Ovary (tissue), 9 donors: ENCODE results near the gene RUSF1. TPM values are rescaled to one million over a fixed set of nuclear protein-coding genes. Genes with fewer than 3 reads are reported as not detected.

Experiments used
- DNase-seq, 5 donors: peaks; one replicate each; pipeline ENCODE4 v3.0.0-alpha.2; 2019 to 2020
- H3K27ac ChIP-seq, 2 donors: fragments of 200-600 bp; one replicate each; pipeline versions ENCODE4 v1.5.1 to v1.8.0; 2019 to 2022
- H3K27me3 ChIP-seq: fragments of 200-600 bp; one replicate; pipeline ENCODE4 v1.8.0; 2022
- H3K36me3 ChIP-seq: fragments of 200-600 bp; sonication (generic); one replicate; pipeline ENCODE4 v1.5.1; 2019
- H3K4me1 ChIP-seq: one replicate; pipeline ENCODE4 v1.8.1; 2013; ENCODE audit warnings: mild to moderate bottlenecking, moderate library complexity; ENCODE audit not compliant: insufficient read depth
- H3K4me3 ChIP-seq: fragments of 200-600 bp; sonication (generic); one replicate; pipeline ENCODE4 v1.5.1; 2017
- H3K9me3 ChIP-seq, 2 donors: fragments of 200-600 bp in 1 of 2; sonication (generic) in 1 of 2; one replicate each; pipeline versions ENCODE4 v1.5.1 to v1.8.1; 2013 to 2019; ENCODE audit warnings: mild to moderate bottlenecking in 1 of 2, moderate library complexity in 1 of 2
- EP300 ChIP-seq: sonication (generic); formaldehyde crosslinking; IDR thresholded peaks from one replicate; pipeline ENCODE4 v1.6.1; 2017; ENCODE audit warnings: antibody characterized with exemption
- POLR2A ChIP-seq: fragments of 450-650 bp; IDR thresholded peaks from one replicate; pipeline ENCODE4 v1.6.1; 2017; ENCODE audit warnings: antibody characterized with exemption, mild to moderate bottlenecking, moderate library complexity
- WGBS, 3 donors: extraction: QIAGEN DNeasy Blood & Tissue Kit in 1 of 3; methylation state at CpG; one replicate each; pipeline versions ENCODE4 v1.1.5 to v1.1.7; 2013 to 2017; 5-methylcytosine and 5-hydroxymethylcytosine counted together
- intact Hi-C, 4 donors: fragments of 100-400 bp; cut with DNase I; formaldehyde crosslinking; loops; one replicate each; pipeline versions ENCODE4 v1.11.0 to v1.15.1; 2022 to 2023
- polyA plus RNA-seq, 2 donors: library from polyadenylated mRNA; stranded (reverse); fragments of 200-250 nt in 1 of 2; fragments of 350-450 nt in 1 of 2; fragmentation: Illumina TruSeq in 1 of 2; extraction: RNeasy Lipid Tissue Mini Kit (QIAGEN cat#74804) in 1 of 2; gene quantifications; one replicate each; pipeline ENCODE4 v1.2.3, GENCODE V29; 2013 to 2014
- total RNA-seq, 7 donors: library from RNA; depleted of rRNA in 2 of 7; stranded (reverse); fragments of >200 nt in 2 of 7; fragmentation: NEBNext Ultra II Directional in 3 of 7; extraction: Animal tissue kit (Norgen Biotek cat#: 25700) in 3 of 7; gene quantifications; one replicate each; pipeline versions ENCODE4 v1.1.0 to v1.2.4, GENCODE V29; 2016 to 2023
- TF ChIP-seq, protein P1 (sequence below), 3 donors: fragments of 450-650 bp in 2 of 3; fragments of 200-600 bp in 1 of 3; IDR thresholded peaks; one replicate each; pipeline versions ENCODE4 v1.5.1 to v1.8.0; 2016 to 2022; ENCODE audit warnings: antibody characterized with exemption in 3 of 3, mild to moderate bottlenecking in 1 of 3
- donor health status: DM: no; HTN: no; CAD: no; lungs with moderate emphysema.
- donor health status: DM: no; HTN: no; CAD: no.
- donor health status: Bipolar disorder and iron deficiency.
- donor health status: DM: yes; HTN: yes; CAD: no.
- donor health status: DM: no; HTN: no; CAD: no.
- donor health status: DM: yes; HTN: yes; CAD: no.

RUSF1 gene
- total and polyA plus RNA-seq, 9 donors: 39.8 to 98.4 (median 91.2) TPM

DNA sequence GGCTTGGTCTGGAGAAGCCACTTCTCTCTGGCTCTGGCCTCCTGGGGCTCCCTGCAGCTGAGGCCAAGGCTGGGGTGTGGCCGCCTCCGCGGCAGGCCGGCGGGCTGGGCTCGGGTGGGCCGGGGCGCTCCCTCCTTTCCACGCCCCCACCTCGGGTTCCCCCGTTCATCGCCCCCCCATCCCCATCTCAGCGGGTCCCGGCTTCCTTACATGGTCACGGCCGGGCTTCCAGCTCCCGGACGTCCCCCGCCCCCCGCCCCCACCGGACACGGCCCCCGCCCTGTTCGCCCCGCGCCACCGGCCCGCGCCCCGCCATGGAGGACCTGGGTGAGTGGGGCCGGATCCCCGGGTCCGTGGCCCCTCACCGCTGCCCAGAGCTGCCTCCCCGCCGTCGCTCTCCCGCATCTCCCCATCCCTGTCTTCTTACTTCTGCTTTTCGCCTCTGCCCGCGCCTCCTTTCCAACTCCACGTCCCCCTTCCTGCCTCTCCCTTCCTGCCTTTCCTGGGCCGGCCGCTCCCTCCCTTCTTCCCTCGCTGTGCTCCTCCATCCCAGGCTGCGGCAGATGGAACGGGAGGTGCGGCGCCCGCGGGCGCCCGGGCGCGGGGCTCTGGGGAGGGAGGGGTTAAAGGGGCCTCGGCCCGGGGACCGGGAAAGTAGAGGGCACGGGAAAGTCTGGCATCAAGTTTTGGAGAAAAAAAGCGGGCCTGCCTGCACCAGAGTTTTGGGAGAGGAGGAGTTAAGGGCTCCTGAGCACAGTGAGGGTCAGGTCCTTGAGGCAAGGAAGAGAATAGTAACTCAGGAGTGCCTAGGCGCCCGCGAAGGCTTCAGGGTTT lies 36.1 kb downstream of the RUSF1 start, which contains the start of gene TGFB1I1:
TSS of gene TGFB1I1 (plus strand) at position 278 of the 834 bp plus-strand sequence. CDS start at position 315, 37 bp downstream.
- TF ChIP-seq POLR2A: peak; percentile 24
- TF ChIP-seq, protein P1, sequence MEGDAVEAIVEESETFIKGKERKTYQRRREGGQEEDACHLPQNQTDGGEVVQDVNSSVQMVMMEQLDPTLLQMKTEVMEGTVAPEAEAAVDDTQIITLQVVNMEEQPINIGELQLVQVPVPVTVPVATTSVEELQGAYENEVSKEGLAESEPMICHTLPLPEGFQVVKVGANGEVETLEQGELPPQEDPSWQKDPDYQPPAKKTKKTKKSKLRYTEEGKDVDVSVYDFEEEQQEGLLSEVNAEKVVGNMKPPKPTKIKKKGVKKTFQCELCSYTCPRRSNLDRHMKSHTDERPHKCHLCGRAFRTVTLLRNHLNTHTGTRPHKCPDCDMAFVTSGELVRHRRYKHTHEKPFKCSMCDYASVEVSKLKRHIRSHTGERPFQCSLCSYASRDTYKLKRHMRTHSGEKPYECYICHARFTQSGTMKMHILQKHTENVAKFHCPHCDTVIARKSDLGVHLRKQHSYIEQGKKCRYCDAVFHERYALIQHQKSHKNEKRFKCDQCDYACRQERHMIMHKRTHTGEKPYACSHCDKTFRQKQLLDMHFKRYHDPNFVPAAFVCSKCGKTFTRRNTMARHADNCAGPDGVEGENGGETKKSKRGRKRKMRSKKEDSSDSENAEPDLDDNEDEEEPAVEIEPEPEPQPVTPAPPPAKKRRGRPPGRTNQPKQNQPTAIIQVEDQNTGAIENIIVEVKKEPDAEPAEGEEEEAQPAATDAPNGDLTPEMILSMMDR (IDR thresholded peaks at IDR 0.05): no peak
- Histone ChIP-seq H3K27me3 (no peaks in the 10 kb centered on the region), H3K9me3 (no peaks in the 10 kb centered on the region), H3K36me3 (no peaks in the 10 kb centered on the region), H3K4me3 (peak within 1 kb of the TSS; percentile 61), H3K27ac (peak within 1 kb of the TSS; percentile 87 to 95), H3K4me1 (peaks cover 6% of the 10 kb centered on the region)
- WGBS, 3 donors: 0 to 1% (median 0%) methylated on average over 35 to 63 of the region's 63 CpGs
- DNase-seq: peak; percentile 83 to 89 (median 86)
- intact Hi-C loops: no loop called here

DNA sequence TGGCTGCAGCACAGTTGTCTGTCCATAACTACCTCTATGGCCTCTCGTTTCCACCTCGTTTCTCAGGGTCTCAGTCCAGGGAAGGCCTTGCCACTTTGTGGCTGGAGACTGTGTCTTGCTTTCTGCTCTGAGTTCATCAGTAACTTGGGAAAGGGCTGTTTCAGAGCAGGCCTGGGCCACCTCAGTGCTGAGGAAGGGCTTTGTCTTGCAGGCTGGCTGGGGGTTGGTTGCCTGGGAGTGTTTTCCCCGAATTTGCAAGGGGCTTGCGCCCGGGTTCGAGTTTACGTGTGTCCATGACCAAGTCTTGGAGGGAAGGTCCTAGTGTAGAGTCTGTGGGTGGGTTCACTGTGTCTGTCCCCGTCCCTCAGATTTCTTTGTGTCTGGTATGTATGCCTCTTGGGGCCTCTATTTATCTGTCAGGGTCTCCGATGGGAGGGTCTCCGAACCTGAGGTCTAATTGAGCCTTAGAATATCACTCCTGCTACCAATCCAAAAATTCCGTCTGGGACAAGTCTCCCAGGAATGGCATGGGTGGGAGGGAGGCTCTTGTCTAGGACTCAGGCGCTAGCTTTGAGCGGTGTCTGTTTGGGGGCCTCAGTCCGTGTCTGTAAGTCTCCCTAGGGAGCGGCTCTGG lies 36.8 kb downstream of the RUSF1 start:
- H3K4me3 ChIP-seq: peak overlapping the region; percentile 61
- peak in 1 of 5 donors; percentile 29 for DNase-seq
- WGBS, 3 donors: 29 to 37% (median 29%) methylated on average over 14 to 15 of the region's 15 CpGs

DNA sequence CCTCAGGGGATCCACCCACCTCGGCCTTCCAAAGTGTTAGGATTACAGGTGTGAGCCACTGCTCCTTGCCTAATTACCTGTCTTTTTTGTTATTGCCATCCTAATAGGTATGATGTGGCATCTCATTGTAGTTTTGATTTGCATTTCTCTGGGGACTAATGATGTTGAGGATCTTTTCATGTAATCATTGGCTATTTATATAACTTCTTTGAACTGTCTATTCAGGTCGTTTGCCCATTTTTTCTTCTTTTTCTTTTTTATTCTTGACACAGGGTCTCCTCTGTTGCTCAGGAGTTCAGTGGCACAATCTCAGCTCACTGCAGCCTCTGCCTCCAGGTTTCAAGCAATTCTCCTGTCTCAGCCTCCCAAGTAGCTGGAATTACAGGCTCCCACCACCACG lies 37.6 kb downstream of the RUSF1 start:
- intact Hi-C loops: no loop called here
- Histone ChIP-seq H3K27me3 (no peaks in the 10 kb centered on the region), H3K9me3 (no peaks in the 10 kb centered on the region), H3K36me3 (no peaks in the 10 kb centered on the region), H3K4me3 (no peak overlapping the region), H3K4me1 (peaks cover 6% of the 10 kb centered on the region), H3K27ac (peak overlapping the region in 1 of 2 donors; percentile 87)
- TF ChIP-seq EP300 (no peak), POLR2A (no peak)
- TF ChIP-seq, protein P1 (IDR thresholded peaks at IDR 0.05): no peak
- 78 to 81% (median 80%) methylated on average over 3 of the region's 3 CpGs for WGBS, 3 donors
- DNase-seq: no peak

More for the DNA sequence above, 36.8 kb downstream of the RUSF1 start:
- Histone ChIP-seq H3K9me3 (no peaks in the 10 kb centered on the region), H3K27me3 (no peaks in the 10 kb centered on the region), H3K36me3 (no peaks in the 10 kb centered on the region), H3K4me1 (peaks cover 6% of the 10 kb centered on the region), H3K27ac (peak overlapping the region; percentile 87 to 95)
- TF ChIP-seq POLR2A (no peak), EP300 (no peak)
- TF ChIP-seq, protein P1 (IDR thresholded peaks at IDR 0.05): no peak
- intact Hi-C loops: no loop called here

DNA sequence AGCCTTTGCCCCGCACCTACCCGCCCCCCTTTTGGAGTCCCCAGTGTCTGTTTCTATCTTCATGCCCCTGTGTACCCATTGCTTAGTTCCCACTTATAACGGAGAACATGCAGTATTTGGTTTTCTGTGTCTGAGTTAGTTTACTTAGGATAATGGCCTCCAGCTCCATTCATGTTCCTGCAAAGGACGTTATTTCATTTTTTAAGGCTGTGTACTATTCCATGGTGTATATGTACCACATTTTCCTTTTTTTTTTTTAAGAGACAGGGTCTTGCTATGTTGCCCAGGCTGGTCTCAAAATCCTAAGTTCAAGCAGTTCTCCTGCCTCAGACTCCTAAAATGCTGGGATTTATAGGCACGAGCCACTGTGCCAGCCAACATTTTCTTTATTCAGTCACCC lies 40.3 kb downstream of the RUSF1 start:
- Histone ChIP-seq H3K4me1 (peaks cover 6% of the 10 kb centered on the region), H3K4me3 (no peak overlapping the region), H3K27me3 (no peaks in the 10 kb centered on the region), H3K9me3 (no peaks in the 10 kb centered on the region), H3K27ac (no peak overlapping the region), H3K36me3 (no peaks in the 10 kb centered on the region)
- intact Hi-C loops: no loop called here
- DNase-seq: no peak
- 85 to 96% (median 95%) methylated on average over 5 of the region's 5 CpGs for WGBS, 3 donors
- TF ChIP-seq EP300: no peak
- TF ChIP-seq, protein P1 (IDR thresholded peaks at IDR 0.05): no peak
- TF ChIP-seq POLR2A: no peak
